ENCODE data around the gene PPIL3. TPM values are rescaled to one million over a fixed set of nuclear protein-coding genes. Genes with fewer than 3 reads are reported as not detected.

PPIL3 gene
- total RNA-seq (10 to 100 TPM; 28.5 to 69.7 (median 49.1) TPM), polyA plus RNA-seq (10 to 100 TPM; 28.3 to 31.5 TPM), total RNA-seq (22.9 reads per million, percentile 53 among the genes with 10 or more reads in this experiment)

- CTCF ChIA-PET: interaction anchor here (0.7 to 1.1 kb wide), 3 partner anchors 30 to 228 kb away, joined by 3 to 4 read pairs (median 3); no protein-coding TSS in a partner anchor
- DNase-seq: peak; percentile 88 to 97 (median 95)
Observed at GRCh38 chr2:200888704-200889625, at the start of gene PPIL3, which contains the start of gene NIF3L1. TSS of gene PPIL3 (minus strand) at chr2:200889077. CDS start at chr2:200887615, 1,462 bp downstream. TSS of gene NIF3L1 (plus strand) at chr2:200889371. CDS start at chr2:200891944, 2,573 bp downstream.

GRCh38 chr2:200930947-200931626 lies 42.2 kb upstream of the PPIL3 start:
- Histone ChIP-seq H3K27ac (ENCODE audit: low read depth, low read length) (no peak overlapping the region), H3K4me1 (ENCODE audit: control insufficient read depth in 2 of 2, insufficient read depth in 2 of 2, low read length in 2 of 2) (no peaks in the 10 kb centered on the region), H3K4me3 (ENCODE audit: low read length) (no peak overlapping the region), H3K9me3 (ENCODE audit: control insufficient read depth in 2 of 3, low read length in 3 of 3) (no peaks in the 10 kb centered on the region), H3K27me3 (ENCODE audit: control insufficient read depth in 2 of 2, insufficient read depth in 2 of 2, low read length in 2 of 2) (no peaks in the 10 kb centered on the region), H3K36me3 (ENCODE audit: control insufficient read depth in 2 of 3, insufficient read depth in 3 of 3, low read length in 3 of 3) (peaks cover 0 to 44% (median 21%) of the 10 kb centered on the region in 3 experiments)
- POLR2A ChIA-PET: no interaction called here
- CTCF ChIA-PET: interaction anchor here (0.8 kb wide), 1 partner anchor 139 kb away, joined by 3 read pairs; no protein-coding TSS in a partner anchor
- intact Hi-C loops (cut with micrococcal nuclease): no loop called here
- Mint-ChIP-seq H3K36me3 (peaks cover 4 to 31% (median 15%) of the 10 kb centered on the region in 5 donors), H3K4me1 (peaks cover 0 to 7% (median 0%) of the 10 kb centered on the region in 7 donors), H3K9me3 (no peaks in the 10 kb centered on the region), H3K27me3 (no peaks in the 10 kb centered on the region), H3K27ac (peak overlapping the region in 1 of 9 donors; percentile 70), H3K4me3 (no peak overlapping the region)
- DNase-seq (no peak), ATAC-seq (no peak)

More at GRCh38 chr2:200888704-200889625, at the start of gene PPIL3, which contains the start of gene NIF3L1:
- Mint-ChIP-seq H3K36me3 (peaks cover 0 to 25% (median 5%) of the 10 kb centered on the region in 5 donors), H3K9me3 (peaks cover 0 to 7% (median 0%) of the 10 kb centered on the region in 11 donors), H3K4me3 (peak within 1 kb of the TSS; percentile 88 to 100 (median 96)), H3K4me1 (peaks cover 35 to 75% (median 60%) of the 10 kb centered on the region in 7 donors), H3K27me3 (no peaks in the 10 kb centered on the region), H3K27ac (peak within 1 kb of the TSS; percentile 97 to 100 (median 100))
- peaks cover 0 to 11% (median under 1%) of the 10 kb centered on the region in 3 experiments for H3K36me3 ChIP-seq (ENCODE audit: control insufficient read depth in 2 of 3, insufficient read depth in 3 of 3, low read length in 3 of 3)
- intact Hi-C loops (cut with micrococcal nuclease): loop anchor here (1.0 to 5.0 kb wide), 16 partner anchors 12 to 1746 kb away; partner anchors contain the start of genes BZW1 (in 2 of the 2), CFLAR (in 2 of the 2), CLK1 (in 2 of the 2) and HYCC2 (in 2 of the 2)
- H3K4me3 ChIP-seq (ENCODE audit: low read length): peak within 1 kb of the TSS; percentile 83
- H3K4me1 ChIP-seq (ENCODE audit: control insufficient read depth in 2 of 2, insufficient read depth in 2 of 2, low read length in 2 of 2): peaks cover 23 to 26% of the 10 kb centered on the region in 2 donors
- POLR2A ChIA-PET: interaction anchor here (0.6 to 5.8 kb wide), 33 partner anchors 10 to 917 kb away, joined by 3 to 156 read pairs (median 4); partner anchors contain the start of genes BZW1, CASP8, CDK15 and CFLAR
- H3K27me3 ChIP-seq (ENCODE audit: control insufficient read depth in 2 of 2, insufficient read depth in 2 of 2, low read length in 2 of 2): no peaks in the 10 kb centered on the region
- ATAC-seq: peak; percentile 89
- no peaks in the 10 kb centered on the region for H3K9me3 ChIP-seq (ENCODE audit: control insufficient read depth in 2 of 3, low read length in 3 of 3)
- H3K27ac ChIP-seq (ENCODE audit: low read depth, low read length): peak within 1 kb of the TSS; percentile 86

- H3K27me3 Mint-ChIP-seq: no peaks in the 10 kb centered on the region
- no peaks in the 10 kb centered on the region for H3K27me3 ChIP-seq (ENCODE audit: control insufficient read depth in 2 of 2, insufficient read depth in 2 of 2, low read length in 2 of 2)
- no peak overlapping the region for H3K4me3 Mint-ChIP-seq
- H3K27ac ChIP-seq (ENCODE audit: low read depth, low read length): no peak overlapping the region
- H3K4me1 Mint-ChIP-seq: peaks cover 0 to 7% (median 0%) of the 10 kb centered on the region in 7 donors
- peak overlapping the region in 8 of 9 donors; percentile 0 to 56 (median 29) for H3K27ac Mint-ChIP-seq
- H3K36me3 ChIP-seq (ENCODE audit: control insufficient read depth in 2 of 3, insufficient read depth in 3 of 3, low read length in 3 of 3): peaks cover 4 to 42% (median 17%) of the 10 kb centered on the region in 3 experiments
- H3K36me3 Mint-ChIP-seq: peaks cover 4 to 26% (median 15%) of the 10 kb centered on the region in 5 donors
- DNase-seq (no peak), ATAC-seq (no peak)
- no peaks in the 10 kb centered on the region for H3K9me3 ChIP-seq (ENCODE audit: control insufficient read depth in 2 of 3, low read length in 3 of 3)
- no peaks in the 10 kb centered on the region for H3K4me1 ChIP-seq (ENCODE audit: control insufficient read depth in 2 of 2, insufficient read depth in 2 of 2, low read length in 2 of 2)
- ChIA-PET CTCF (interaction anchor here (0.8 kb wide), 1 partner anchor 140 kb away, joined by 3 read pairs; no protein-coding TSS in a partner anchor), POLR2A (interaction anchor here (0.7 kb wide), 1 partner anchor 81 kb away, joined by 4 read pairs; no protein-coding TSS in a partner anchor)
- intact Hi-C loops (cut with micrococcal nuclease): no loop called here
- H3K4me3 ChIP-seq (ENCODE audit: low read length): no peak overlapping the region
- no peaks in the 10 kb centered on the region for H3K9me3 Mint-ChIP-seq
Observed at GRCh38 chr2:200929334-200930249, 40.7 kb upstream of the PPIL3 start.

GRCh38 chr2:200922439-200922838 lies 33.6 kb upstream of the PPIL3 start:
- Mint-ChIP-seq H3K4me1 (peaks cover 0 to 17% (median 0%) of the 10 kb centered on the region in 7 donors), H3K9me3 (no peaks in the 10 kb centered on the region), H3K27ac (peak overlapping the region in 4 of 9 donors; percentile 24 to 53 (median 27)), H3K4me3 (peak overlapping the region in 1 of 10 donors; percentile 25), H3K27me3 (no peaks in the 10 kb centered on the region), H3K36me3 (peaks cover 5 to 20% (median 13%) of the 10 kb centered on the region in 5 donors)
- ChIA-PET POLR2A (no interaction called here), CTCF (no interaction called here)
- Histone ChIP-seq H3K27ac (ENCODE audit: low read depth, low read length) (no peak overlapping the region), H3K36me3 (ENCODE audit: control insufficient read depth in 2 of 3, insufficient read depth in 3 of 3, low read length in 3 of 3) (peaks cover 6 to 73% (median 20%) of the 10 kb centered on the region in 3 experiments), H3K27me3 (ENCODE audit: control insufficient read depth in 2 of 2, insufficient read depth in 2 of 2, low read length in 2 of 2) (no peaks in the 10 kb centered on the region), H3K4me1 (ENCODE audit: control insufficient read depth in 2 of 2, insufficient read depth in 2 of 2, low read length in 2 of 2) (no peaks in the 10 kb centered on the region), H3K9me3 (ENCODE audit: control insufficient read depth in 2 of 3, low read length in 3 of 3) (no peaks in the 10 kb centered on the region), H3K4me3 (ENCODE audit: low read length) (no peak overlapping the region)
- DNase-seq (no peak), ATAC-seq (no peak)
- intact Hi-C loops (cut with micrococcal nuclease): no loop called here

GRCh38 chr2:200913654-200914053 lies 24.8 kb upstream of the PPIL3 start:
- DNase-seq: no peak
- no peaks in the 10 kb centered on the region for H3K9me3 ChIP-seq (ENCODE audit: control insufficient read depth in 2 of 3, low read length in 3 of 3)
- no peaks in the 10 kb centered on the region for H3K27me3 Mint-ChIP-seq
- H3K27me3 ChIP-seq (ENCODE audit: control insufficient read depth in 2 of 2, insufficient read depth in 2 of 2, low read length in 2 of 2): no peaks in the 10 kb centered on the region
- peaks cover 0 to 5% (median 0%) of the 10 kb centered on the region in 7 donors for H3K4me1 Mint-ChIP-seq
- no peak overlapping the region for H3K4me3 ChIP-seq (ENCODE audit: low read length)
- H3K9me3 Mint-ChIP-seq: no peaks in the 10 kb centered on the region
- intact Hi-C loops (cut with micrococcal nuclease): no loop called here
- POLR2A ChIA-PET: interaction anchor here (1.1 kb wide), 1 partner anchor 8 kb away, joined by 3 read pairs; no protein-coding TSS in a partner anchor
- no peak overlapping the region for H3K27ac ChIP-seq (ENCODE audit: low read depth, low read length)
- peak overlapping the region in 6 of 9 donors; percentile 2 to 54 (median 20) for H3K27ac Mint-ChIP-seq
- ATAC-seq: no peak
- CTCF ChIA-PET: interaction anchor here (0.7 kb wide), 1 partner anchor 26 kb away, joined by 4 read pairs; no protein-coding TSS in a partner anchor
- no peak overlapping the region for H3K4me3 Mint-ChIP-seq
- peaks cover 7 to 65% (median 10%) of the 10 kb centered on the region in 3 experiments for H3K36me3 ChIP-seq (ENCODE audit: control insufficient read depth in 2 of 3, insufficient read depth in 3 of 3, low read length in 3 of 3)
- no peaks in the 10 kb centered on the region for H3K4me1 ChIP-seq (ENCODE audit: control insufficient read depth in 2 of 2, insufficient read depth in 2 of 2, low read length in 2 of 2)
- H3K36me3 Mint-ChIP-seq: peaks cover 5 to 34% (median 20%) of the 10 kb centered on the region in 5 donors

Data from naive thymus-derived CD4-positive, alpha-beta T cell (primary cell).